Thyroid gland (tissue), 4 donors: ENCODE measurements around the gene KLHL8. TPM values are rescaled to one million over a fixed set of nuclear protein-coding genes. Genes with fewer than 3 reads are reported as not detected.

Experiments
- DNase-seq, 2 donors: peaks; one replicate each; pipeline ENCODE4 v3.0.0-alpha.2; 2019
- H3K27ac ChIP-seq, 3 donors: fragments of 200-600 bp; sonication (generic); 1 replicate in 2 of 3; 2 replicates in 1 of 3; pipeline ENCODE4 v1.5.1; 2016 to 2019; ENCODE audit warnings: mild to moderate bottlenecking in 1 of 3, moderate library complexity in 1 of 3
- H3K27me3 ChIP-seq: fragments of 200-600 bp; sonication (generic); one replicate; pipeline ENCODE4 v1.5.1; 2019
- H3K36me3 ChIP-seq, 2 donors: fragments of 200-600 bp; sonication (generic); one replicate each; pipeline ENCODE4 v1.5.1; 2016 to 2019
- H3K4me1 ChIP-seq, 2 donors: fragments of 200-600 bp; sonication (generic); one replicate each; pipeline ENCODE4 v1.5.1; 2017 to 2019
- H3K4me3 ChIP-seq, 3 donors: fragments of 200-600 bp; sonication (generic); replicated peaks in 1 of 3; 1 replicate in 2 of 3; 2 replicates in 1 of 3; pipeline ENCODE4 v1.5.1; 2016; ENCODE audit warnings: mild to moderate bottlenecking in 1 of 3
- H3K9me3 ChIP-seq: fragments of 200-600 bp; sonication (generic); one replicate; pipeline ENCODE4 v1.5.1; 2017
- CTCF ChIP-seq, 6 experiments: fragments of 200-600 bp in 3 of 6; fragments of 450-650 bp in 3 of 6; sonication (generic) in 3 of 6; IDR thresholded peaks; one replicate each; pipeline ENCODE4 v1.5.1; 2016 to 2019; ENCODE audit warnings: antibody characterized with exemption in 6 of 6, mild to moderate bottlenecking in 2 of 6, inconsistent platforms in 1 of 6, moderate library complexity in 1 of 6
- POLR2A ChIP-seq, 2 donors: fragments of 450-650 bp; IDR thresholded peaks; one replicate each; pipeline ENCODE4 v1.6.1; 2017; ENCODE audit warnings: antibody characterized with exemption in 2 of 2, mild to moderate bottlenecking in 2 of 2, moderate library complexity in 1 of 2
- WGBS, 2 donors: methylation state at CpG; one replicate each; pipeline ENCODE4 v1.1.5; 2017; 5-methylcytosine and 5-hydroxymethylcytosine counted together
- intact Hi-C: fragments of 100-400 bp; cut with DNase I; formaldehyde crosslinking; loops from one replicate; pipeline ENCODE4 v1.15.1; 2023
- total RNA-seq, 4 donors: library from RNA; depleted of rRNA; stranded (reverse); fragments of >200 nt; gene quantifications; one replicate each; pipeline ENCODE4 v1.2.3, GENCODE V29; 2016

Gene KLHL8
- total RNA-seq, 4 donors from 2014 or later, result 24.1 to 32.8 (median 27.9) TPM

GRCh38 chr4:87230806-87231205 lies 10.4 kb upstream of the KLHL8 start:
- H3K9me3 ChIP-seq, result no peaks in the 10 kb centered on the region
- H3K36me3 ChIP-seq, result no peaks in the 10 kb centered on the region
- H3K4me3 ChIP-seq, result no peak overlapping the region
- H3K27ac ChIP-seq, result no peak overlapping the region
- WGBS, 2 donors, result 77 to 78% methylated on average over 6 of the region's 6 CpGs
- TF ChIP-seq CTCF (IDR thresholded peaks at IDR 0.05), result no peak
- TF ChIP-seq POLR2A (IDR thresholded peaks at IDR 0.05), result no peak
- DNase-seq, result no peak
- intact Hi-C loops, result loop anchor here (10.0 kb wide), 1 partner anchor 306 kb away; no protein-coding TSS in a partner anchor
- peaks cover 0 to 14% of the 10 kb centered on the region in 2 donors for H3K4me1 ChIP-seq
- H3K27me3 ChIP-seq, result no peaks in the 10 kb centered on the region

- intact Hi-C loops, result loop anchor here (10.0 kb wide), 1 partner anchor 305 kb away; no protein-coding TSS in a partner anchor
- Histone ChIP-seq H3K27ac (peak overlapping the region; percentile 2 to 51 (median 24)), H3K36me3 (no peaks in the 10 kb centered on the region), H3K4me3 (no peak overlapping the region), H3K4me1 (peaks cover 0 to 14% of the 10 kb centered on the region in 2 donors), H3K9me3 (no peaks in the 10 kb centered on the region), H3K27me3 (no peaks in the 10 kb centered on the region)
- 28 to 48% methylated on average over 3 of the region's 3 CpGs for WGBS, 2 donors
- DNase-seq, result peak in 1 of 2 donors; percentile 26
- no peak for TF ChIP-seq CTCF (IDR thresholded peaks at IDR 0.05)
- no peak for TF ChIP-seq POLR2A (IDR thresholded peaks at IDR 0.05)
These were observed 9.6 kb upstream of the KLHL8 start for GRCh38 chr4:87229979-87230378.

- peaks cover 0 to 14% of the 10 kb centered on the region in 2 donors for H3K4me1 ChIP-seq
- no peaks in the 10 kb centered on the region for H3K9me3 ChIP-seq
- 93 to 100% methylated on average over 2 of the region's 2 CpGs for WGBS, 2 donors
- no peaks in the 10 kb centered on the region for H3K36me3 ChIP-seq
- DNase-seq, result no peak
- H3K4me3 ChIP-seq, result no peak overlapping the region
- intact Hi-C loops, result no loop called here
- TF ChIP-seq CTCF (IDR thresholded peaks at IDR 0.05) (no peak), POLR2A (IDR thresholded peaks at IDR 0.05) (no peak)
- H3K27ac ChIP-seq, result no peak overlapping the region
- H3K27me3 ChIP-seq, result no peaks in the 10 kb centered on the region
These were observed 7.9 kb upstream of the KLHL8 start for GRCh38 chr4:87228262-87228860.

GRCh38 chr4:87227751-87228151 lies 7.3 kb upstream of the KLHL8 start:
- intact Hi-C loops, result no loop called here
- TF ChIP-seq POLR2A (IDR thresholded peaks at IDR 0.05), result no peak
- no peak for TF ChIP-seq CTCF (IDR thresholded peaks at IDR 0.05)
- 96 to 100% methylated on average over 1 of the region's 1 CpG for WGBS, 2 donors
- Histone ChIP-seq H3K9me3 (no peaks in the 10 kb centered on the region), H3K4me3 (no peak overlapping the region), H3K27me3 (no peaks in the 10 kb centered on the region), H3K4me1 (peaks cover 0 to 14% of the 10 kb centered on the region in 2 donors), H3K27ac (no peak overlapping the region), H3K36me3 (no peaks in the 10 kb centered on the region)
- no peak for DNase-seq

GRCh38 chr4:87225936-87226335 lies 5.5 kb upstream of the KLHL8 start:
- no peak for DNase-seq
- H3K27me3 ChIP-seq, result no peaks in the 10 kb centered on the region
- peaks cover 0 to 14% of the 10 kb centered on the region in 2 donors for H3K4me1 ChIP-seq
- TF ChIP-seq CTCF (IDR thresholded peaks at IDR 0.05), result no peak
- TF ChIP-seq POLR2A (IDR thresholded peaks at IDR 0.05), result no peak
- H3K9me3 ChIP-seq, result no peaks in the 10 kb centered on the region
- H3K27ac ChIP-seq, result no peak overlapping the region
- intact Hi-C loops, result no loop called here
- H3K4me3 ChIP-seq, result no peak overlapping the region
- H3K36me3 ChIP-seq, result no peaks in the 10 kb centered on the region
- 90 to 98% methylated on average over 5 of the region's 5 CpGs for WGBS, 2 donors
